Measurements from ENCODE around the gene MPRIP. TPM values are rescaled to one million over a fixed set of nuclear protein-coding genes. Genes with fewer than 3 reads are reported as not detected.

MPRIP gene
- total RNA-seq, 2 experiments from 2014 or later, result 210 to 239 TPM

- H3K4me1 Mint-ChIP-seq, result no peaks in the 10 kb centered on the region
These were observed 178.3 kb downstream of the MPRIP start for GRCh38 chr17:17220529-17220928.

GRCh38 chr17:17221329-17221728 is 179.1 kb downstream of the MPRIP start:
- ATAC-seq (ENCODE audit: low read depth), result no peak
- no peak for DNase-seq
- Mint-ChIP-seq H3K27me3 (no peaks in the 10 kb centered on the region), H3K4me1 (no peaks in the 10 kb centered on the region), H3K36me3 (peaks cover 19% of the 10 kb centered on the region), H3K27ac (no peak overlapping the region), H3K9me3 (no peaks in the 10 kb centered on the region), H3K4me3 (no peak overlapping the region)
- POLR2A ChIA-PET, result interaction anchor here (1.6 kb wide), 1 partner anchor 15 kb away, joined by 4 read pairs; the partner anchor contains the start of gene PLD6

More at GRCh38 chr17:17220529-17220928, 178.3 kb downstream of the MPRIP start:
- no peak for ATAC-seq (ENCODE audit: low read depth)
- no peak for DNase-seq
- POLR2A ChIA-PET, result interaction anchor here (1.6 kb wide), 1 partner anchor 15 kb away, joined by 4 read pairs; the partner anchor contains the start of gene PLD6
- Mint-ChIP-seq H3K27ac (no peak overlapping the region), H3K27me3 (no peaks in the 10 kb centered on the region), H3K4me3 (no peak overlapping the region), H3K36me3 (peaks cover 19% of the 10 kb centered on the region), H3K9me3 (no peaks in the 10 kb centered on the region)

- H3K4me3 Mint-ChIP-seq, result no peak overlapping the region
- no peak overlapping the region for H3K27ac Mint-ChIP-seq
- no peak for ATAC-seq (ENCODE audit: low read depth)
- POLR2A ChIA-PET, result interaction anchor here (1.3 kb wide), 1 partner anchor 82 kb away, joined by 4 read pairs; no protein-coding TSS in a partner anchor
- peaks cover 16% of the 10 kb centered on the region for H3K36me3 Mint-ChIP-seq
- H3K4me1 Mint-ChIP-seq, result peaks cover 2% of the 10 kb centered on the region
- no peak for DNase-seq
- H3K27me3 Mint-ChIP-seq, result no peaks in the 10 kb centered on the region
- no peaks in the 10 kb centered on the region for H3K9me3 Mint-ChIP-seq
These were observed 181.5 kb downstream of the MPRIP start for GRCh38 chr17:17223736-17224135.

- Mint-ChIP-seq H3K4me1 (peaks cover 2% of the 10 kb centered on the region), H3K36me3 (peaks cover 18% of the 10 kb centered on the region), H3K4me3 (no peak overlapping the region), H3K27ac (peak overlapping the region; percentile 15), H3K27me3 (no peaks in the 10 kb centered on the region), H3K9me3 (no peaks in the 10 kb centered on the region)
- POLR2A ChIA-PET, result interaction anchor here (1.3 kb wide), 1 partner anchor 81 kb away, joined by 4 read pairs; no protein-coding TSS in a partner anchor
- DNase-seq, result no peak
- no peak for ATAC-seq (ENCODE audit: low read depth)
These were observed 181.9 kb downstream of the MPRIP start for GRCh38 chr17:17224137-17224536.

GRCh38 chr17:17225901-17226300 is 183.6 kb downstream of the MPRIP start:
- H3K4me1 Mint-ChIP-seq, result peaks cover 2% of the 10 kb centered on the region
- no peak for ATAC-seq (ENCODE audit: low read depth)
- no peak overlapping the region for H3K27ac Mint-ChIP-seq
- POLR2A ChIA-PET, result no interaction called here
- no peaks in the 10 kb centered on the region for H3K27me3 Mint-ChIP-seq
- no peaks in the 10 kb centered on the region for H3K9me3 Mint-ChIP-seq
- H3K36me3 Mint-ChIP-seq, result peaks cover 16% of the 10 kb centered on the region
- DNase-seq, result no peak
- no peak overlapping the region for H3K4me3 Mint-ChIP-seq

- H3K9me3 Mint-ChIP-seq, result no peaks in the 10 kb centered on the region
- peaks cover 2% of the 10 kb centered on the region for H3K4me1 Mint-ChIP-seq
- H3K27ac Mint-ChIP-seq, result no peak overlapping the region
- DNase-seq, result no peak
- no peak for ATAC-seq (ENCODE audit: low read depth)
- peaks cover 16% of the 10 kb centered on the region for H3K36me3 Mint-ChIP-seq
- H3K27me3 Mint-ChIP-seq, result no peaks in the 10 kb centered on the region
- POLR2A ChIA-PET, result interaction anchor here (0.6 kb wide), 2 partner anchors 8 to 819 kb away, joined by 3 read pairs; no protein-coding TSS in a partner anchor
- no peak overlapping the region for H3K4me3 Mint-ChIP-seq
These were observed 184.4 kb downstream of the MPRIP start for GRCh38 chr17:17226451-17227265.

- H3K4me1 Mint-ChIP-seq, result peaks cover 2% of the 10 kb centered on the region
- H3K27ac Mint-ChIP-seq, result no peak overlapping the region
- POLR2A ChIA-PET, result no interaction called here
- DNase-seq (no peak), ATAC-seq (ENCODE audit: low read depth) (no peak)
- peaks cover 19% of the 10 kb centered on the region for H3K36me3 Mint-ChIP-seq
- no peaks in the 10 kb centered on the region for H3K27me3 Mint-ChIP-seq
- no peaks in the 10 kb centered on the region for H3K9me3 Mint-ChIP-seq
- no peak overlapping the region for H3K4me3 Mint-ChIP-seq
These were observed 185.6 kb downstream of the MPRIP start for GRCh38 chr17:17227608-17228520.

GRCh38 chr17:17228521-17229279 is 186.4 kb downstream of the MPRIP start:
- Mint-ChIP-seq H3K27ac (no peak overlapping the region), H3K4me1 (peaks cover 2% of the 10 kb centered on the region), H3K36me3 (peaks cover 16% of the 10 kb centered on the region), H3K27me3 (no peaks in the 10 kb centered on the region), H3K9me3 (no peaks in the 10 kb centered on the region), H3K4me3 (no peak overlapping the region)
- DNase-seq (no peak), ATAC-seq (ENCODE audit: low read depth) (no peak)
- POLR2A ChIA-PET, result interaction anchor here (0.6 kb wide), 1 partner anchor 56 kb away, joined by 3 read pairs; no protein-coding TSS in a partner anchor

- peaks cover 2% of the 10 kb centered on the region for H3K4me1 Mint-ChIP-seq
- peaks cover 16% of the 10 kb centered on the region for H3K36me3 Mint-ChIP-seq
- H3K27ac Mint-ChIP-seq, result no peak overlapping the region
- H3K4me3 Mint-ChIP-seq, result no peak overlapping the region
- no peaks in the 10 kb centered on the region for H3K9me3 Mint-ChIP-seq
- H3K27me3 Mint-ChIP-seq, result no peaks in the 10 kb centered on the region
- POLR2A ChIA-PET, result no interaction called here
- ATAC-seq (ENCODE audit: low read depth) (no peak), DNase-seq (no peak)
These were observed 187.4 kb downstream of the MPRIP start for GRCh38 chr17:17229416-17230384.

- no peak overlapping the region for H3K4me3 Mint-ChIP-seq
- H3K27me3 Mint-ChIP-seq, result no peaks in the 10 kb centered on the region
- no peaks in the 10 kb centered on the region for H3K9me3 Mint-ChIP-seq
- ATAC-seq (ENCODE audit: low read depth) (no peak), DNase-seq (no peak)
- POLR2A ChIA-PET, result no interaction called here
- no peak overlapping the region for H3K27ac Mint-ChIP-seq
- peaks cover 18% of the 10 kb centered on the region for H3K4me1 Mint-ChIP-seq
- H3K36me3 Mint-ChIP-seq, result peaks cover 11% of the 10 kb centered on the region
These were observed 189.5 kb downstream of the MPRIP start for GRCh38 chr17:17231621-17232302.

- no peak for ATAC-seq (ENCODE audit: low read depth)
- no peak overlapping the region for H3K4me3 Mint-ChIP-seq
- H3K4me1 Mint-ChIP-seq, result peaks cover 18% of the 10 kb centered on the region
- H3K9me3 Mint-ChIP-seq, result no peaks in the 10 kb centered on the region
- no peak for DNase-seq
- H3K27me3 Mint-ChIP-seq, result no peaks in the 10 kb centered on the region
- H3K27ac Mint-ChIP-seq, result no peak overlapping the region
- H3K36me3 Mint-ChIP-seq, result peaks cover 11% of the 10 kb centered on the region
- POLR2A ChIA-PET, result no interaction called here
These were observed 190.0 kb downstream of the MPRIP start for GRCh38 chr17:17232303-17232621.
